Astrocyte (in vitro differentiated cells and primary cell): ENCODE data around the gene CLTCL1. TPM values are rescaled to one million over a fixed set of nuclear protein-coding genes. Genes with fewer than 3 reads are reported as not detected.

ENCODE experiments used
- DNase-seq: peaks from one replicate; pipeline ENCODE4 v3.0.0-alpha.2; 2010; ENCODE audit warnings: low read depth
- FAIRE-seq: peaks from 2 replicates; lab custom pipeline; 2011; peaks lifted over from hg19 to GRCh38; lab: Jason Lieb, UNC
- H2AFZ ChIP-seq: 2 replicates; pipeline ENCODE4 v1.6.0; 2012; ENCODE audit warnings: low read depth, low read length, inconsistent platforms
- H3K27ac ChIP-seq: 2 replicates; pipeline ENCODE4 v1.5.1; 2011; ENCODE audit warnings: low read depth, low read length, inconsistent platforms
- H3K27me3 ChIP-seq: 2 replicates; pipeline ENCODE4 v1.6.0; 2011; ENCODE audit warnings: low read length, inconsistent platforms; ENCODE audit not compliant: insufficient read depth
- H3K36me3 ChIP-seq: 2 replicates; pipeline ENCODE4 v1.5.1; 2011; ENCODE audit warnings: low read length, inconsistent platforms; ENCODE audit not compliant: insufficient read depth
- H3K4me1 ChIP-seq: 2 replicates; pipeline ENCODE4 v1.5.1; 2011; ENCODE audit warnings: low read length, inconsistent platforms; ENCODE audit not compliant: insufficient read depth
- H3K4me2 ChIP-seq: 2 replicates; pipeline ENCODE4 v1.6.0; 2012; ENCODE audit warnings: low read length, inconsistent platforms
- H3K4me3 ChIP-seq: 2 replicates; pipeline ENCODE4 v1.5.1; 2011; ENCODE audit warnings: low read depth, mild to moderate bottlenecking, low read length, inconsistent platforms; ENCODE audit not compliant: insufficient read depth
- H3K79me2 ChIP-seq: 2 replicates; pipeline ENCODE4 v1.6.0; 2012; ENCODE audit warnings: mild to moderate bottlenecking, low read length, inconsistent platforms; ENCODE audit not compliant: insufficient read depth
- H3K9ac ChIP-seq: 2 replicates; pipeline ENCODE4 v1.6.0; 2012; ENCODE audit warnings: mild to moderate bottlenecking, low read length, inconsistent platforms
- H3K9me3 ChIP-seq: 2 replicates; pipeline ENCODE4 v1.5.1; 2012; ENCODE audit warnings: low read depth, mild to moderate bottlenecking, low read length, inconsistent platforms; ENCODE audit not compliant: insufficient read depth
- H4K20me1 ChIP-seq: 2 replicates; pipeline ENCODE4 v1.6.0; 2012; ENCODE audit warnings: low read length, inconsistent platforms; ENCODE audit not compliant: insufficient read depth
- H3K27ac Mint-ChIP-seq: one replicate; pipeline ENCODE4 v1.8.0; 2021; ENCODE audit warnings: mild to moderate bottlenecking, mixed read lengths; ENCODE audit not compliant: unreplicated experiment
- H3K27me3 Mint-ChIP-seq: one replicate; pipeline ENCODE4 v1.8.0; 2021; ENCODE audit warnings: low read depth, mixed read lengths; ENCODE audit not compliant: unreplicated experiment
- H3K36me3 Mint-ChIP-seq: one replicate; pipeline ENCODE4 v1.8.0; 2021; ENCODE audit warnings: low read depth, mixed read lengths; ENCODE audit not compliant: unreplicated experiment
- H3K4me1 Mint-ChIP-seq: one replicate; pipeline ENCODE4 v1.8.0; 2021; ENCODE audit warnings: low read depth, mixed read lengths; ENCODE audit not compliant: unreplicated experiment
- H3K4me3 Mint-ChIP-seq: one replicate; pipeline ENCODE4 v1.8.0; 2021; ENCODE audit warnings: mild to moderate bottlenecking, moderate library complexity, mixed read lengths; ENCODE audit not compliant: unreplicated experiment
- H3K9me3 Mint-ChIP-seq: one replicate; pipeline ENCODE4 v1.8.0; 2021; ENCODE audit warnings: mild to moderate bottlenecking, mixed read lengths; ENCODE audit not compliant: unreplicated experiment
- CTCF ChIP-seq: IDR thresholded peaks from 2 replicates; pipeline ENCODE4 v1.5.1; 2011; ENCODE audit warnings: low read depth, mild to moderate bottlenecking, inconsistent platforms, low read length, moderate library complexity; ENCODE audit not compliant: insufficient read depth
- EZH2 ChIP-seq: IDR thresholded peaks from 2 replicates; pipeline ENCODE4 v1.6.1; 2012; ENCODE audit warnings: mild to moderate bottlenecking, low read length, inconsistent platforms; ENCODE audit not compliant: insufficient read depth
- total RNA-seq: library from RNA; stranded (reverse); gene quantifications from 2 replicates; pipeline ENCODE4 v1.2.1, GENCODE V29; 2021

The CLTCL1 gene
- total RNA-seq, 1 donor from 2014 or later: 54.4 TPM

GRCh38 chr22:19277785-19278184 lies 13.7 kb downstream of the CLTCL1 start:
- Mint-ChIP-seq H3K9me3 (no peaks in the 10 kb centered on the region), H3K27ac (no peak overlapping the region), H3K36me3 (peaks cover 18% of the 10 kb centered on the region), H3K27me3 (no peaks in the 10 kb centered on the region), H3K4me1 (peaks cover 19% of the 10 kb centered on the region), H3K4me3 (no peak overlapping the region)
- H3K4me2 ChIP-seq: no peak overlapping the region
- no peaks in the 10 kb centered on the region for H3K9me3 ChIP-seq
- no peaks in the 10 kb centered on the region for H3K4me1 ChIP-seq
- no peak for TF ChIP-seq CTCF
- no peak for TF ChIP-seq EZH2
- DNase-seq (no peak), FAIRE-seq (no peak)
- no peaks in the 10 kb centered on the region for H3K27me3 ChIP-seq
- no peak overlapping the region for H3K27ac ChIP-seq
- no peak overlapping the region for H3K9ac ChIP-seq
- H3K36me3 ChIP-seq: no peaks in the 10 kb centered on the region
- H3K4me3 ChIP-seq: no peak overlapping the region
- H4K20me1 ChIP-seq: peaks cover 26% of the 10 kb centered on the region
- H3K79me2 ChIP-seq: no peaks in the 10 kb centered on the region
- no peak overlapping the region for H2AFZ ChIP-seq

DNA sequence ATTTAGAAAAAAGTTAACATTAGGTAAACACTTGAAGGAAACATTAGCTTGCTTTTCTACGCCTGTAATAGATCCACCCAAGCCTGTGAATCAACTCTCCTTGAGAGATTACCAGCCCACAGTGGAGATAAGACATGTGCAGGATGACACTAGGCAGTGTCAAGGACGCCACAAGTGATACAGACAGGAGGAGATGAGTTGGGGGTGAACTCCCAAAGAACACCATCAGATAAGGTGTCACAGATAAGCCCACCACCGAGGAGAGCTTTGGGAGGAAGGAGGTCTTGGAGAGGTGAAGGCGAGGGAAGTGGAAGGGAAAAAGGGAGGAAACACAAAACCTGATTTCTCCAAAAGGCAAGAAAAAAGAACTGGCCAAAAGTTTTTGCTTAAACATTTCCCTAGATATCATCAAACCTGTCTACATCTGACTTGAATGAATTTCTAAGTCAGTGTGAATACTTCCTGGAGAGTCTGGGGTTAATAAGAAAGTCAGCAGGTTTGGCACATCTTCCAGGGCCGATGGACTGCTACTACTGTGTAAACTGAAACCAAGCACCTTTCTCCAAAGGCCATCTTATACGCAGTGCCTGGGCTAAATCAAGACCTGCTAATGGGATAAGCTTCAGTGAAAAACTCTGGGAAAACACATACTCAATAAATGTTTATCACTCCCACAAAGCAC lies 15.5 kb downstream of the CLTCL1 start:
- peaks cover 26% of the 10 kb centered on the region for H4K20me1 ChIP-seq
- DNase-seq (no peak), FAIRE-seq (no peak)
- no peaks in the 10 kb centered on the region for H3K36me3 ChIP-seq
- Mint-ChIP-seq H3K27ac (no peak overlapping the region), H3K4me1 (peaks cover 25% of the 10 kb centered on the region), H3K27me3 (no peaks in the 10 kb centered on the region), H3K4me3 (no peak overlapping the region), H3K9me3 (no peaks in the 10 kb centered on the region), H3K36me3 (peaks cover 22% of the 10 kb centered on the region)
- no peak overlapping the region for H3K27ac ChIP-seq
- H3K9me3 ChIP-seq: no peaks in the 10 kb centered on the region
- no peak for TF ChIP-seq EZH2
- TF ChIP-seq CTCF: no peak
- H3K4me1 ChIP-seq: no peaks in the 10 kb centered on the region
- H2AFZ ChIP-seq: no peak overlapping the region
- no peak overlapping the region for H3K9ac ChIP-seq
- no peaks in the 10 kb centered on the region for H3K79me2 ChIP-seq
- H3K4me2 ChIP-seq: no peak overlapping the region
- no peaks in the 10 kb centered on the region for H3K27me3 ChIP-seq
- no peak overlapping the region for H3K4me3 ChIP-seq

DNA sequence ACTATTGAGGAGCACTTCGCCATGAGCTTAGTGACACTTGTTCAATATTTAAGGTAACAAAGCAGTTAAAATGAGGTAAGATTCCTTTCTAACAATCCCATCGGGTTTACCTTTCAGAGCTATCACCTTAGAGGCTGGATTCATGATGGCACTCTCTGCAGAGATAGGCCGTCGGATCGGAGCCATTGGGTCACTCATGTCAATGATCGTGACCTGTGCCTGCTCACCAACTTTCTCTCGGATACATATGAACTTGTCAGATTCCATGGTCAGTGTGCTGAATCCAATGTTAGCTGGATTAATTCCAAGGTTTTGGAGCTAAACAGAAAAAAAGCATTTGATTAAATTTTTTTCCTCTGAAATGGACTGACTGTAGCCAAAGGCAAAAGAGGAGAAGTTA lies 16.0 kb downstream of the CLTCL1 start:
- H3K79me2 ChIP-seq: no peaks in the 10 kb centered on the region
- no peak for FAIRE-seq
- no peak overlapping the region for H3K4me2 ChIP-seq

More for the DNA sequence above, 16.0 kb downstream of the CLTCL1 start:
- H3K4me1 ChIP-seq: no peaks in the 10 kb centered on the region
- H3K27ac ChIP-seq: no peak overlapping the region
- TF ChIP-seq CTCF: no peak
- TF ChIP-seq EZH2: no peak
- no peak overlapping the region for H3K4me3 Mint-ChIP-seq
- peaks cover 26% of the 10 kb centered on the region for H4K20me1 ChIP-seq
- H3K9ac ChIP-seq: no peak overlapping the region
- peaks cover 25% of the 10 kb centered on the region for H3K4me1 Mint-ChIP-seq
- H3K27me3 ChIP-seq: no peaks in the 10 kb centered on the region
- no peak overlapping the region for H3K4me3 ChIP-seq
- H3K36me3 ChIP-seq: no peaks in the 10 kb centered on the region
- H3K9me3 Mint-ChIP-seq: no peaks in the 10 kb centered on the region
- DNase-seq: no peak
- no peak overlapping the region for H3K27ac Mint-ChIP-seq
- H3K36me3 Mint-ChIP-seq: peaks cover 22% of the 10 kb centered on the region
- no peaks in the 10 kb centered on the region for H3K27me3 Mint-ChIP-seq
- no peak overlapping the region for H2AFZ ChIP-seq
- H3K9me3 ChIP-seq: no peaks in the 10 kb centered on the region
